Neural crest cell (in vitro differentiated cells): ENCODE results near the gene EPHA6. TPM values are rescaled to one million over a fixed set of nuclear protein-coding genes. Genes with fewer than 3 reads are reported as not detected.

Source experiments
- DNase-seq: peaks from one replicate; pipeline ENCODE4 v3.0.0; 2021; ENCODE audit warnings: low read depth, mixed read lengths, low spot score
- H3K27ac Mint-ChIP-seq: one replicate; pipeline ENCODE4 v1.8.0; 2021; ENCODE audit warnings: mild to moderate bottlenecking, mixed read lengths; ENCODE audit not compliant: unreplicated experiment
- H3K27me3 Mint-ChIP-seq: 2 replicates; pipeline ENCODE4 v1.8.0; 2021; ENCODE audit warnings: low read depth, mild to moderate bottlenecking, mixed read lengths
- H3K36me3 Mint-ChIP-seq: 2 replicates; pipeline ENCODE4 v1.8.0; 2021; ENCODE audit warnings: low read depth, mild to moderate bottlenecking, mixed read lengths
- H3K4me1 Mint-ChIP-seq: 2 replicates; pipeline ENCODE4 v1.8.0; 2021; ENCODE audit warnings: mixed read lengths
- H3K4me3 Mint-ChIP-seq: one replicate; pipeline ENCODE4 v1.8.0; 2021; ENCODE audit warnings: mild to moderate bottlenecking, mixed read lengths
- H3K9me3 Mint-ChIP-seq: 2 replicates; pipeline ENCODE4 v1.8.0; 2021; ENCODE audit warnings: mixed read lengths
- total RNA-seq: library from RNA; stranded (reverse); gene quantifications from 2 replicates; pipeline ENCODE4 v1.2.1, GENCODE V29; 2021
- TF ChIP-seq, protein P1 (sequence below): fragments of 200-600 bp; sonication (generic); conservative IDR thresholded peaks from 2 replicates; pipeline ENCODE4 v1.5.0; 2021; ENCODE audit warnings: antibody characterized with exemption, mild to moderate bottlenecking

EPHA6 gene
- total RNA-seq, 1 donor from 2014 or later: 0.96 TPM

DNA sequence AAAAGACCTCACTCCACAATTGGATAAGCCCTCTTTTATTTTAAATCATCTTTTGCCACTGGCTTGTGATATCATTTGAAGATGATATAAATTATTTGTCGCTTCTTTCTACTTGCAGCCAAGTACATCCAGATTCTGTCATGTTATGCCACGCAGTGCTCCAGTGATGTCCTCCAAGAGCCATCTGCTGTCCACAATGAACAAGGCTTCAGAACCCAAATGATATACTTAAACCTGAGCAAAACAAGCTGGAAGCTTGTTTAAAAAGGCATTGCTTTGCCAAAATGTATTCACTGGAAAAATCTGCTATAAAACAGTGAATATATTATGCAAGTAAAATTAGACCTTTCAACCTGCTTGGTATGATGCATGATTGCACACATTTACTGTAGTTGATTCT, 891.4 kb downstream of the EPHA6 start:
- TF ChIP-seq, protein P1, sequence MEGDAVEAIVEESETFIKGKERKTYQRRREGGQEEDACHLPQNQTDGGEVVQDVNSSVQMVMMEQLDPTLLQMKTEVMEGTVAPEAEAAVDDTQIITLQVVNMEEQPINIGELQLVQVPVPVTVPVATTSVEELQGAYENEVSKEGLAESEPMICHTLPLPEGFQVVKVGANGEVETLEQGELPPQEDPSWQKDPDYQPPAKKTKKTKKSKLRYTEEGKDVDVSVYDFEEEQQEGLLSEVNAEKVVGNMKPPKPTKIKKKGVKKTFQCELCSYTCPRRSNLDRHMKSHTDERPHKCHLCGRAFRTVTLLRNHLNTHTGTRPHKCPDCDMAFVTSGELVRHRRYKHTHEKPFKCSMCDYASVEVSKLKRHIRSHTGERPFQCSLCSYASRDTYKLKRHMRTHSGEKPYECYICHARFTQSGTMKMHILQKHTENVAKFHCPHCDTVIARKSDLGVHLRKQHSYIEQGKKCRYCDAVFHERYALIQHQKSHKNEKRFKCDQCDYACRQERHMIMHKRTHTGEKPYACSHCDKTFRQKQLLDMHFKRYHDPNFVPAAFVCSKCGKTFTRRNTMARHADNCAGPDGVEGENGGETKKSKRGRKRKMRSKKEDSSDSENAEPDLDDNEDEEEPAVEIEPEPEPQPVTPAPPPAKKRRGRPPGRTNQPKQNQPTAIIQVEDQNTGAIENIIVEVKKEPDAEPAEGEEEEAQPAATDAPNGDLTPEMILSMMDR: no peak
- Mint-ChIP-seq H3K27me3 (no peaks in the 10 kb centered on the region), H3K4me1 (no peaks in the 10 kb centered on the region), H3K36me3 (no peaks in the 10 kb centered on the region), H3K27ac (no peak overlapping the region), H3K9me3 (peaks cover 4% of the 10 kb centered on the region), H3K4me3 (no peak overlapping the region)
- no peak for DNase-seq

DNA sequence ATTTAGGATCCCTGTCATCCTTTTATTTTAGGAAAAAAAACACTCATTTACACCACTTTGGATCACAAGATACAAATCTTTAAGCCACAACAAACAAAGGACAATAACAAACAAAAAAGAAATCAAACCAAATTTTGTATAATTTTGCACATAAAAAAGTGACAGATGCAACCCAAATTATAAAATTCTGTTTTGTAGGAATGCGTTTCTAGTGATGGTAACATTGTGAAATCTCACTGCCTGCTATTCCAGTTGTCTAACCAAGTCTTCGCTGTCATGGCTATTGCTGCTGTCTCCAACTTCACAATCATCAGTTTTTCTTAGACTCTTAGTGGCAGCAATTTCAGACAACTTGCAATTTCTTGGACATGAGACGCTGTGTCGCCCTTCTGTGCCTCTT, 891.8 kb downstream of the EPHA6 start:
- Mint-ChIP-seq H3K4me1 (no peaks in the 10 kb centered on the region), H3K9me3 (peaks cover 4% of the 10 kb centered on the region), H3K27me3 (no peaks in the 10 kb centered on the region), H3K27ac (no peak overlapping the region), H3K36me3 (no peaks in the 10 kb centered on the region), H3K4me3 (no peak overlapping the region)
- no peak for DNase-seq
- TF ChIP-seq, protein P1: no peak

DNA sequence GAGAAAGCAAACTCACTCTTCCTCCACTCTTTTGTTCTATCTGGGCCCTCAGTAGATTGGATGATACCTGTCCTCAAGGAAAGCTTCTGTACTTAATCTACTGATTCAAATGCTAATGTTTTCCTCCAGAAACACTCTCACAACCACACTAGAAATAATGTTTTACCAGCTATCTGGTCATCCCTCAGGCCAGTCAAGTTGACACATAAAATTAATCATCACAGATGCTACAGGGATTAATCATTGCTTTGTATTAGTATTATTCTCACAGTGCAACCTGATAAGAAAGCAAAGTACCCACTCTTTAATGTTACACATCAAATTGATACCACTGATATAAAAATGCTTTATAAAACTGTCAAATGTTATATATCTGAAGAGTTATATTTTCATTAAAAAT, 897.3 kb downstream of the EPHA6 start:
- Mint-ChIP-seq H3K27ac (no peak overlapping the region), H3K27me3 (no peaks in the 10 kb centered on the region), H3K9me3 (peaks cover 4% of the 10 kb centered on the region), H3K36me3 (no peaks in the 10 kb centered on the region), H3K4me3 (no peak overlapping the region), H3K4me1 (peaks cover 8% of the 10 kb centered on the region)
- TF ChIP-seq, protein P1: no peak
- no peak for DNase-seq

DNA sequence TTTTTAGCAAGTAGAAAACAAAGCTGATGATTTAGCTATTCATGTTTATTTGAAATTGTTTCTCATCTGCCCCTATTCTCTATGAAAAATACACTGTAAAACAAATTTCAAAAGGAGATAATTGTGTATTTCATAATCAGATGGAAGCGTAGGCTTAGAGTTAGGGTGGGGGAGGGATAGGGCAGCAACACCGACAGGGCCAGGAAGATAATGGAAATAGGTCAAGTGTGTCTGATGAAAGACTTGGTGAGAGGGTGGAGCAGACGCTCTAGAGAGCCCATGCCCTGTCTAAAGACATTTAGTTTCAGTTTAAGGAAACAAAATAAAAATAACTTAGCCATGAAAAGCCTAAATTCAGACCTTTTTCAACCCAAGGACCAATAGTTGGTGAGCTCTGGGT, 898.5 kb downstream of the EPHA6 start:
- TF ChIP-seq, protein P1: no peak
- H3K27ac Mint-ChIP-seq: no peak overlapping the region
- H3K27me3 Mint-ChIP-seq: no peaks in the 10 kb centered on the region
- DNase-seq: no peak
- no peaks in the 10 kb centered on the region for H3K36me3 Mint-ChIP-seq
- peaks cover 8% of the 10 kb centered on the region for H3K4me1 Mint-ChIP-seq
- no peak overlapping the region for H3K4me3 Mint-ChIP-seq
- peaks cover 4% of the 10 kb centered on the region for H3K9me3 Mint-ChIP-seq

DNA sequence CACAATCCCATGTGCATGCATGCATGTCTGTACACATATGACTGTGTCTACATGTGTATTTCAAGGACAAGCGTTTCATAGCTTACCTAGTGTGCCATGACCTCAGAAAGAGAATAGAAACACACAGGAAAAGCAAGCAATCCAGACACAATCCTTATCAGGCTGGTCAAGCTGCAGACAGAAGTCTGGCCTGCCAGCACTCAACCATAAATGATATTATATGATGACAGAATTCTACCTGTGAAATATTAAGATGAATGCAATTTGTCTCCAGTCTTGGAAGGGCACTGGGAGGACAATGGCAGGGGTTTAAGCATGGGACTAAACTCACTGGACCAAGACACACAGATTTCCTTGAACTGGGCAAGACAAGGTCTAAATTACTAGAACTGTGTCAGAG, 899.2 kb downstream of the EPHA6 start:
- Mint-ChIP-seq H3K4me3 (no peak overlapping the region), H3K27me3 (no peaks in the 10 kb centered on the region), H3K9me3 (no peaks in the 10 kb centered on the region), H3K36me3 (no peaks in the 10 kb centered on the region), H3K4me1 (peaks cover 8% of the 10 kb centered on the region), H3K27ac (no peak overlapping the region)
- DNase-seq: no peak
- TF ChIP-seq, protein P1: no peak
